ENCODE measurements around the gene IPO9.

The IPO9 gene

DNA sequence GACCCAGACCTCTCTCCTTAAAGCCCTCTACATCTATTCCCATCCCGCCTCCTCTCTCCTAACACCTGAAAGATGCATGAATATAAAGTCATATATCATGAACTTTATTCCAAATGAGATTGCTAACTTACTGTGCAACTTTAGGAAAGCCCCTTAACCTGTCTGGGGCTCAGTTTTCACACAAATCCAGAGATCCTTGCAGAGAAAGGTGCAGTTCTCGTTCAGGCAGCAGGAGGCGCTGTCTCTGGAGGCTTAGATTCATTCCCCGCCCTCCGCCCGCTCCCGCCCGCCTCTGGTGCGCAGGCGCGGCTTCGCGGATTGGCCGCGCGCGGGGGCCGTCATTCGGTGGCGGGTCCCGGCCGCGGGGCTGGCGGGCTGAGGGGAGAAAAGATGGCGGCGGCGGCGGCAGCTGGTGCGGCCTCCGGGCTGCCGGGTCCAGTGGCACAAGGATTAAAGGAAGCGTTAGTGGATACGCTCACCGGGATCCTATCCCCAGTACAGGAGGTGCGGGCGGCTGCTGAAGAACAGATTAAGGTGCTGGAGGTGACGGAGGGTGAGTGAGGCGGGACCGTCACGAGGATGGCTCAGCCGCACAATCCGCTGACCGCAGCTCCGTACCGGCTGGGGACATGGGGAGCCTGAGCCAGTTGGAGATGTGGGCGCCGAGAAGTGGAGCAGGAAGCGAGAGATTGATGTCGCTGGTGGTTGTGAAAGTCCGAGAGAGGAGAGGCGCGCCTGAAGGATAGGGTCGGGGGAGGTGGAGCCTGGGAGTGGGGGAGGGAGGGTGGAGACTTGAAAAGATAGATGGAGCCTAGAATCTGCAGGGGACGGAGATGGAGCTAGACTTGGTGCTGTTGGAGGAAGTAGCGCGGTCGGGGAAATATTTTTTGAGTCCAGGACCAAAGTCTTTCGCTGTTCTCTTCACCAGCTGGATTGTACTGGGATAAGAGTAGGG is at the start of gene IPO9:
TSS of gene IPO9 (plus strand) at position 338 of the 955 bp plus-strand sequence. CDS start at position 391, 53 bp downstream.
- peak; percentile 97 for DNase-seq

DNA sequence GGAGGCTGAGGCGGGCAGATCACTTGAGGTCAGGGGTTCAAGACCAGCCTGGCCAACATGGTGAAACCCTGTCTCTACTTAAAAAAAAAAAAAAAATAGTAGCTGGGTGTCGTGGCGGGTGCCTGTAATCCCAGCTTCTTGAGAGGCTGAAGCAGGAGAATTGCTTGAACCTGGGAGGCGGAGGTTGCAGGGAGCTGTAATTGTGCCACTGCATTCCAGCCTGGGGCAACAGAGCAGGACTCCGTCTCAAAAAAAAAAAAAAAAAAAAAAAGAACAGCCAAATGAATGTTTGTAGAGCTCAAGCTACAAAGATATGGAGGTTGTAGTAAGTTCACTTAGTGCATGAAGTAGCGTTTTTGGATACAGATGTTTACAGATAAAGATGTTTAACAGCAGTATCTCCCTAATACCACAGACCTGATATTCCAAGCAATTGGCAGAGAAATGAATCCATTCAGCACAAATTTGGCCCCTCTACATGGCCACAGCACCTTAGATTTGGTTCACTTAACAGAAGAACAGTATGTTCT is 49.5 kb upstream of the IPO9 start:
- no peak for DNase-seq

DNA sequence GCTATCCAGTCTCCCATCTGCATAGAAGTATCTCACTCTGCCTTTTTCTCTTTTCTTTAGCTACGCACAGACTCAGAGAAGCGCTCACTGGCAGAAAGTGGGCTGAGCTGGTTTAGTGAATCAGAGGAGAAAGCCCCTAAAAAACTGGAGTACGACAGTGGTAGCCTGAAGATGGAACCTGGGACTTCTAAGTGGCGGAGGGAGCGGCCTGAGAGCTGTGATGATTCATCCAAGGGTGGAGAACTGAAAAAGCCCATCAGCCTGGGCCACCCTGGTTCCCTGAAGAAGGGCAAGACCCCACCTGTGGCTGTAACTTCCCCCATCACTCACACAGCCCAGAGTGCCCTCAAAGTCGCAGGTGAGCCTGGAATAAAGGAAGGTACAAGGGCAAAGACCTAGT is 48.0 kb upstream of the IPO9 start:
- DNase-seq, result no peak

DNA sequence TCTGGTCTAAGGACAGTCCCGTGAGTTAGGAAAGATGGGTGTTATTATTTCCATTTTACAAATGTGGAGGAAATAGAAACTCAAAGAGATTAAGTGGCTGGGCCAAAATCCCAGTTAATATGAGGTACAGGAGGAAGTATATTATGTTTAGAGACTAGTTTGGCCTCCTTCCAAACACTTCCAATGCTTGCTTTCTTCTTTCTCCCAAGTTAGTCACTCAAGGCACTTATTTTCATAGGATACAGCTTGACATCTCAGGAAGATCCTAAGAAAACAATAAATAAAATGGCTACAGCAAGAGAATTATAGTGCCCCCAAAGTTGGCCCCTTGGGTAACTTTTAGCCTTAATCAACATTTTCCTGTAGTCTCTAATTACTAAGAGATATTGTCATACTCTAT is 47.5 kb upstream of the IPO9 start:
- no peak for DNase-seq

DNA sequence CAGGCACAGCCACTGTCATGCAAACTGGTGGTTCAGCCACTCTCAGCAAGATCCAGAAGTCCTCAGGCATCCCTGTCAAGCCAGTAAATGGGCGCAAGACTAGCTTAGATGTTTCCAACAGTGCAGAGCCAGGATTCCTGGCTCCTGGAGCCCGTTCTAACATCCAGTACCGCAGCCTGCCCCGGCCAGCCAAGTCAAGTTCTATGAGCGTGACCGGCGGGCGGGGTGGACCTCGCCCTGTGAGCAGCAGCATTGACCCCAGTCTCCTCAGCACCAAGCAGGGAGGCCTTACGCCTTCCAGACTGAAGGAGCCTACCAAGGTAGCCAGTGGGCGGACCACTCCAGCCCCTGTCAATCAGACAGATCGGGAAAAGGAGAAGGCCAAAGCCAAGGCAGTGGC is 46.6 kb upstream of the IPO9 start:
- no peak for DNase-seq

DNA sequence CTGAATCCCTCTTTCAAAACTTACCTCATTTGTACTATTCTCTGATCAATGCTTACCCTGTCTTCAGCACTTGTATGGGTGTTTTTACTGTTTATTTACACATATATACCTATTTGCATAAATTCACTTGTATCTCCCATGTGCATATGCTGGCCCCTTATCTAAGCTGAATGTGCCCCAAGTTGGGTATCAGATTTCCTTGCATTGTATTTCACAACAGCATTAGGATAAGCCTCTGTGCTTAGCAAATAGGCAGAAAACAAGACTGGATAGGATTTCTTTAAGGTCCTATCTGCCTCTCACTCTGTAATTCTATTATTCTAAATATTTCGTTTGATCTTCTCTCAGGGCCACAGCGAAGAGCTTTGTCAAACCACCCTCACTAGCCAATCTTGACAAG is 45.9 kb upstream of the IPO9 start:
- DNase-seq, result no peak

DNA sequence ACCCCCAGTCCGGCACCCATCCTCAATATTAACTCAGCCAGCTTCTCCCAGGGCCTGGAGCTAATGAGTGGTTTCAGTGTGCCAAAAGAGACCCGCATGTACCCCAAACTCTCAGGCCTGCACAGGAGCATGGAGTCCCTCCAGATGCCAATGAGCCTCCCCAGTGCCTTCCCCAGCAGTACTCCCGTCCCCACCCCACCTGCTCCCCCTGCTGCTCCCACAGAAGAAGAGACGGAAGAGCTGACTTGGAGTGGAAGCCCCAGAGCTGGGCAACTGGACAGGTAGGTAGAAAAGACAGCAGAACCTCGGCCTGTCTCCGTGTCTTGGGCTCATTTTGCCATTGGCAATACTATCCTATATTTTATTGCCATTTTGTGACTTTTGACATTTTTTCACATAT is 45.4 kb upstream of the IPO9 start:
- no peak for DNase-seq

DNA sequence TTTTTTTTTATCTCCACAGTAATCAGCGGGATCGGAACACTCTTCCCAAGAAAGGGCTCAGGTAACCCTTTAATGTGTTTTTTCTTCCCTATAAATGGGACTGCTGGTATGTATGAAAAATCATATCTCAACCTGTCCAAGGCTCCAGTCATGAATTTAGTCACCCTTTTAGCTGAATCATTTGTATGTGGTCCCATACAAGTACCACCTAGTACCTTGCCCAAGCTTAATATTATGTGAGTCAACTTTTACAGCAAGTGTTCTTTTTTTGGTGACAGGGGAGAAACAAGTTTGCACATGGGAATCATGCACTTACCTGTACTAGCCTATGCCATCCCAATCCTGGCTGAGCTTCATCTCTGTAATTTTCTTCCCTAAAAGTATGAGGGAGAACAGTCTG is 43.7 kb upstream of the IPO9 start:
- no peak for DNase-seq

DNA sequence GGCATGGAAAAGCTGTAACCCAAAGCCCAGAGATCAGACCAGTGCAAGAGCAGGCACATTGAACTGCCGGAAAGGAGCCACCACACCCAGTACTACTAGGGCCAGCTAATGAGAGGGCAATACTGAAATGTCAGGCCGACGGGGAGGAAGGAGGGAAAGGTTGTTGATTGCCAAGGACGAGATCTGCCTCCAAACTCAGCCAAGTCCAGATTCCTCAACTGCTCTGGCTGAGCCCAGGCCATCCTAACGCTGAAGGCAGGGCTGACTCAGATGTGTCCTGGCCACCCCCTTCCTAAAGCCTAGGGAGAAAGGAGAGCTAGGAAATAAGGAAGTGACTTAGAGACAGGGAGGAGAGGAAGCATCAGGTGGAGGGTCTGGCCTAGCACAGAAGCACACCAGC is 42.1 kb upstream of the IPO9 start:
- no peak for DNase-seq

DNA sequence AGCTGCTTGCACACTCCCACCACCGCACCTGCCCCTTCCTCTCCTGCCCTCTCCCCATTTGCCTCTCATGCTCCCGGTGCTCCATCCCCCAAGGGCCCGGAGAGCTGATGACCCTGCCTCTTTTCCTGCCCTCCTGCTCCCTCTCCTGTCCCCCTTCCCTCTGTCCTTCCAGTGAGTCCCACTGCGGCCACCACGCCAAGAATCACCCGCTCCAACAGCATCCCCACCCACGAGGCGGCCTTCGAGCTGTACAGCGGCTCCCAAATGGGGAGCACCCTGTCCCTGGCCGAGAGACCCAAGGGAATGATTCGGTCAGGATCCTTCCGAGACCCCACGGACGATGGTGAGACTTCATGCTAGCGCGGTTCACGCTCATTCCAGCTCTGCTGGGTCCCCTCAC is 40.7 kb upstream of the IPO9 start:
- no peak for DNase-seq

DNA sequence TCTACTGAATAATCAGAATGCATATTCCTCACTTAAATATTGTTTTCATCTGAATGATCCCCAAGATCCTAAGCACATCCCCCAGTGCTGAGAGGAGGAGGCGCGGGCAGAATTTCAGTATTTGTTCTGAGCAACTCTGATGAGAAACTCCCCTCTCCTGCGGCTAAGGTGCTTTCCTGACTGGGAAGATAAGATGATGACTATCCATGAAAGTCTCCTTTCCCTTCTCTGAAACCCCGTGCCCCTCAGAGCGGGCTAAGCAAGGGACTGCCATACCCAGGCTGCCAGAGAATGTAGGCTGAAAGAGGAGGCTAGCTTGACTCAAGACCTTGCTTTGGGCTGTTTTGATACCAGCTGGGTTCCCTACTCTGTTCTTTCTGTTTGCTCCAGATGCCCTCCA is 39.7 kb upstream of the IPO9 start:
- no peak for DNase-seq

DNA sequence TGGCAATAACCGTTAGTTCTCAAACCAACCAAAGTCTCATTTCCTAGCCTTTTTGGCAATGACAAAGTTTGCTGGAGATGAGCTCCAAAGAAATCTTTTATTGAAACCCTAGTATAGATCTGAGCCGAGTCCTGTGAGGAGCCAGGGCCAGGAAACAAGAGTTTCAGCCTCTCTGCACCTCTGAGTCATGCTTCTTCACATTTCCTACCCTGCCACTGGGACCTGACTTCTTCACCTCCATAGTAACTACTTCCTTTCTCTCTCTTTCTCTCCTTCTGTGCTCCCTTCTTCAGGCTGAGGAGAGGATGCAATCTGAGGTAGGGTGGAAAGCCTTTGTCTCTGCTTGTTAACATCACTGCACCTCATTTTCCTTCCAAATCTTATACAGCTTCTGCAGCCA is 38.7 kb upstream of the IPO9 start:
- DNase-seq, result no peak

DNA sequence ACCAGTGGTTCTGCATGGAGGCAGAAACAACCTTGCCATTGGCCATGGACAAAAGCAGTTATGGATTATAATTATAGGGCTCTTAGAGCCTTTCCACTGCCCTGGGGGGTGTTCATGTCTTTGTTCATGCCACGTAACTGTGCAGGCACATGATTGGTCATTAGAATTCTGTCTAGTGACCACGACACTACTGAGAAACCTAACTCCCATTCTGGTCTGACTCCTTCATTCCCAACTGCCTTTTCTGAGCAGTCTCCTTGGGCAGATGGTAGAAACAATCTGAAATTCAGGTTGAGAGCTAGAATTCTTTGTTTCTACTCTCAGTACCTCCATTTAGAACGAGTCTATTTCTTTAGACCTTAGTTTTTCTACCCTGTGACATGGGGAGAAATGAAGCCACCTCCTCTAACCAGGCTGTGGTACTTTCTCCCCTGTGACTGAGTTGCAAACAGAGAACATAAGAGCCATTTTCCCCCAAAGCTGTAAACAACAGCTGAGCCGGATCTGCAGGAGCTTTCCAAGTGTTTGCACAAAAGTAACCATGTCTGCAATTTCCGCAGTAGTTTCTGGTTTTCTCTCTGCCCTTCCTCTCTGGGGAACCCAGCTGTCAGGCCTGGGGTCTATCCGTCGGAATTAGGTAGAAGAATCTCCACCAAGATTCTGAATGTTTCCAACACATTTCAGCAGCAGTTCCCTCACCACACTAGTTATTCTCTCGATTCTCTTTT is 37.7 kb upstream of the IPO9 start:
- DNase-seq, result no peak

DNA sequence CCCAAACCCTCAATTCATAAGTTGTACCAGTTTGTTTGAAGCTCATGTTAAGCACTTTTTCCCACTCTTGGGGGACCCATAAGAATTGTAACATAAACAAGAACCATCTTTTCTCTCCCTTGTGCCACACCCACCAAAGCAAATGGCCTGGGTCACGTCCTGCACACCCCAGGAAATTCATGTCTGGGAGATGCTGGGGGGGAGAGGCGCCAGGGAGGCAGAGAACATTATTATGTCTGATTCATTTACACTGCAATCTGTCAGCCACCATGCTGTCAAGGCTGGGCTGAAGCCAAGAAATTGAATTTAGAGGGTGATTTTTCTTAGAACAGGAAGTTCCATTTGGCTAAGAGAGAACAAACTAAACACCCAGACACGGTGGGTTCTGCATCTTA is 37.2 kb upstream of the IPO9 start:
- no peak for DNase-seq

DNA sequence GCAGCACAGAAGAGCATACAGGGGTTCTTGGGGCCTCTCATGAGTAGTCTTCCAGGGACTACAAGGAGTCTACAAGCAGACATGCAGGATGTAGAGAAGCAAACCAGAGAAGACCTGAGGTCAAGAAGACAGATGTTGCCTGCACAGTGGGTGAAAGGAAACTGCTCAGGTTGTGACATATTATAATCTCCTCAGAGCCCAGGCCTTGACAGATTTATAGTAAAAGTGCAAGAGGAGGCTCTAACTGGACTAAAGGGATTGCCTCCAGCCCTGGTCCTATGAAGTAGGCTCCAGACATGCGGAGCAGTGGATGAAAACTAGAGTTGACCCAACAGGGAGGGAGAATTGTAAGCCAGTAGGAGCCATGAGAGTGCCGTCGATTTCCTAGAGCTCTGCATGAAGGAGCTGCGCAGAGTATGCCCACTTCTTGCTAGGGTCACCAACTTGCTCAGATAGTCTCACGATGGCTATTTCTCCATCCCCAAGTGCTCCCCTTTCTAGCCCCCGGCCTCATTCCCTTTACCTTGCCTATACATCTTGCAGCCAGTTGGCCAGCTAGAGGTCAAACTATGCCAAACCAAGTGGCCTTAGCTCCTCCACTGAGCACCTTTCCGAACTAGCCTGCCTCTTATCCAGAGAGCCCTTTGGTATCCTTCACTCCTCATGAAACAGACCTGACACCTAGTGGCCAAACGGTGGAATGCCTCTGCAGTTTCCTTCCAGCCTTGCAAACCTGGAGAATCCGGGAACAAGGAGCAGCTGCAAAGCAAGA is 36.2 kb upstream of the IPO9 start:
- peak; percentile 29 for DNase-seq

DNA sequence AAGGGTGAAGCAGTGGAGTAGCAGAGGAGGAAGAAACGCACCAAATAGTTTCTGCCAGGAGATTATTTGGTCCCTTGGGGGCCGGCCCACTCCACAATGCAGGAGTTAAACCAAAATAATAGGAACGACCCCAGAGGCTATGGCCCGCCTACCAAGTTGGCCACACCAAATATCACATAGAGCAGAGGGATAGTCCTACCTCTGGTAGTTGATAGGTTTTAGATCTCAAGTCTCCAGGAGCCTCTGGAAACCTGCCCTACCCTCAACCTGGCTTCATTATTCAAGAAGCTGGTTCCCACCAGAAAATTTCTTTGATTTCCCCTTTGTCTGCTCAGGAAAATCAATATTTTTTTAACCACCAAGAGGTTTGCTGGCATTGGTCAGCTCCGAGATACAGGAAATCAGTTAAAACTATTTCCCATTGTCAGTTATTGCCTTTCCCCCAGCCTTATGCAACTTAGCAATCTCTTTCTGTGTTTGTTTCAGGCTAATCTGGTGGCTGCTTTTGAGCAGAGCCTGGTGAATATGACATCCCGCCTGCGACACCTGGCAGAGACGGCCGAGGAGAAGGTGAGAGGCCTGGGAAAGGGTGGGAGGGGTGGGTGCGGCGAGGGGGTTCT is 35.5 kb upstream of the IPO9 start:
- DNase-seq, result no peak

DNA sequence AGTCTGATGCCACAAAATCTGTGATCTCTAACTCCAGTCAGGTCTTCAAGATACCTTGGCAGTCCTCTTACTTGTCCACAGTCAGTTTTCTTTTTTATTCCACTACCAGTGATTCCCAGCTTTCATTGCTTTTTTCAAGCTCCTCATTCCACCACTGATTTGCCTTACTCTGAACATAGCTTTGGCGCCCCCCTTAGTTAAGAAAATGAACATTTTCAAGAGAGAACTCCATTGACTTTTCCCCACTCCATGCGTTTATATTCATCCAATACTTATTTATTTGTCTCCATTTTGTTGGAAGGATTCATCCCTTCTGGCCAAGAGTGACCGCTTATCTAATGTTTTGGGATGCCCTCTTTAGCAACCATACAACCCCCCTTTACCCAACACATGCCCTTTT is 33.9 kb upstream of the IPO9 start:
- no peak for DNase-seq

DNA sequence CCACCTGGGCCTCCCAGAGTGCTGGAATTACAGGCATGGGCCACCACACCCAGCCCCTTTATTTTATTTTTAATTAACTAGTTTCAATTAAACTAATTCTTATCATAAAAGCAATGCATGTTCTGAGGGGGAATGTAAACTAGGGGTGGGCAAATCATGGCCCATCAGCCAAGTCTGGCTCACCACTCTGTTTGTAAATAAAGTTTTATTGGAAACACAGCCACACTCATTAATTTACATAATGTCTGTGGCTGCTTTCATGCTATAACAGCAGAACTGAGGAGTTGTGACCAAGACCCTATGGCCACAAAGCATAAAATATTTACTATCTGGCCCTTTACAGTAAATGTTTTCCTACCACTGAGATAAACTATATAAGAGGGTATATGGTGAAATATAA is 28.7 kb upstream of the IPO9 start:
- DNase-seq, result no peak

DNA sequence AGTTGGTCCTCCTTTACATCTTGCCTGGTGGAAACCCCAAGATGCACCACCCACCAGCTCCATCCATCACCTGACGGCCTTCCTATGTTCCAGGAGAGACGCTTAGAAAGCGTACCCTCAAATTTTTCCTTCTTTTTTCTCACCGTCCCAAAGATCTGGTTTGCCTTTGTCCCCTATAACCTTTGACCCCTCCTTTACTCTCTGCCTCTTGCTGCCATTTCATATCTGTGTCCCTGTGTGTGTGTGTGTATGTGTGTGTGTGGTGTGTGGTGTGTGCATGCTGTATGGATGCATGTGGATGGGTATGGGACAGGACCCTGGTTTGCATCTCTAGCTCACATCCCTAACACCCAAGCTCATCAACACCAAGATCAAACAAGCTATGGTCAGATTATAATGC is 22.2 kb upstream of the IPO9 start:
- no peak for DNase-seq

DNA sequence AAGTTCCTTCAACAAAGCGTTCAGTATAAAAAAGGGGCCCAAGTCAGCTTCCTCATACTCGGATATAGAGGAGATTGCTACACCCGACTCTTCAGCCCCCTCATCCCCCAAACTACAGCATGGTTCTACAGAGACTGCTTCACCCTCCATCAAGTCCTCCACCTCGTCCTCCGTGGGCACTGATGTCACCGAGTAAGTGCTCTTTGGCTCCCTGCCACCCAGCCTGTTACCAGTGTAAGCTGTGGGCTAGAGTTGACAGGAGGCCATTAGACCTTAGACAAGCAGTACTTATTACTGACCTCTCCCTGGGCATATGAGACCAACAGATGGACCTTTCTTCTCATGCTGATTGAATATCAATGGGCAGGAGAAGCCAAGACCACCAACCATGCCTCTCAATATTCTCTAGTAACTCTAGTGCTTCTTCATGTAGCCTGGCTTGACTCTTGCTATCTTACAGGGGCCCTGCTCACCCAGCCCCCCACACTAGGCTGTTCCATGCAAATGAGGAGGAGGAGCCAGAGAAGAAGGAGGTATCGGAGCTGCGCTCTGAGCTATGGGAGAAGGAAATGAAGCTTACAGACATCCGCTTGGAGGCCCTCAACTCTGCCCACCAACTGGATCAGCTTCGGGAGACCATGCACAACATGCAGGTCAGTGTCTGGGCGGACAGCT is 20.9 kb upstream of the IPO9 start:
- DNase-seq, result no peak

DNA sequence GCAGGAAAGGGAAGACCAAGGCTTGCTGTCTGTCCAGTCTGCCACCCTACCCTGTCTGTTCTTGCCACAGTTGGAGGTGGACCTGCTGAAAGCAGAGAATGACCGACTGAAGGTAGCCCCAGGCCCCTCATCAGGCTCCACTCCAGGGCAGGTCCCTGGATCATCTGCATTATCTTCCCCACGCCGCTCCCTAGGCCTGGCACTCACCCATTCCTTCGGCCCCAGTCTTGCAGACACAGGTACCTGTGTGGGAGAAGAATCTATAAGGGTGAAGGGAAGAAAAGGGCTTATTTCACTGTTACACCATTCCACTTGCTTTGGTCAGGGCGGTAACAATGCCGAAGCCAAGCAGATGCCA is 20.3 kb upstream of the IPO9 start:
- DNase-seq, result no peak

DNA sequence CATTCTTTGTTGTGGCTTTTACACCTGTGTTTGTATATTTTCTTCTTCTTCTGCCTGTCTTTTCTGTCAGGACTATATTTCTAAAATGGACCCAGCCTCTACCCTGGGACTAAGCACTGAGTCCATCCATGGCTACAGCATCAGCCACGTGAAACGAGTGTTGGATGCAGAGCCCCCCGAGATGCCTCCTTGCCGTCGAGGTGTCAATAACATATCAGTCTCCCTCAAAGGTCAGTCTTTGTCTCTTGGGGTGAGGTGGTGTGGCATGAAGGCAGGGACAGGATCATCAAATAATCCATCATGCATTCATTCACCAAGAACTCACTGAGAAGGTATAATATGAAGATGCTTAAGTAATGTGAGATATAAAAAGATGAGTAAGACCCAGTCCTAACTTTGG is 19.1 kb upstream of the IPO9 start:
- no peak for DNase-seq
